Astrocyte of the cerebellum (primary cell): ENCODE measurements around the gene AGBL5.

ENCODE experiments used
- DNase-seq: peaks from one replicate; pipeline ENCODE4 v3.0.0-alpha.2; 2011; ENCODE audit warnings: low read depth
- H3K4me3 ChIP-seq: 2 replicates; pipeline ENCODE4 v1.5.1; 2011; ENCODE audit warnings: mild to moderate bottlenecking, low read depth, low read length, moderate library complexity
- CTCF ChIP-seq: IDR thresholded peaks from 2 replicates; pipeline ENCODE4 v1.5.1; 2012; ENCODE audit warnings: low read length, low read depth, moderate library complexity, mild to moderate bottlenecking; ENCODE audit errors: missing control alignments
- in situ Hi-C: cut with HindIII; loops from 2 replicates; pipeline ENCODE4 v1.10.0; 2017; ENCODE audit warnings: low sequenced_read_pairs

AGBL5 gene

GRCh38 chr2:27089111-27089954 is 37.9 kb downstream of the AGBL5 start:
- DNase-seq, result no peak
- in situ Hi-C loops, result no loop called here
- no peak overlapping the region for H3K4me3 ChIP-seq
- no peak for TF ChIP-seq CTCF

GRCh38 chr2:27091746-27092695 is 40.6 kb downstream of the AGBL5 start:
- no peak for TF ChIP-seq CTCF
- H3K4me3 ChIP-seq, result no peak overlapping the region
- in situ Hi-C loops, result no loop called here
- DNase-seq, result no peak

- DNase-seq, result no peak
- no peak for TF ChIP-seq CTCF
- no peak overlapping the region for H3K4me3 ChIP-seq
- in situ Hi-C loops, result no loop called here
Observed at GRCh38 chr2:27092696-27093429, 41.4 kb downstream of the AGBL5 start.

GRCh38 chr2:27093430-27094352 is 42.2 kb downstream of the AGBL5 start:
- TF ChIP-seq CTCF, result no peak
- no peak for DNase-seq
- H3K4me3 ChIP-seq, result no peak overlapping the region
- in situ Hi-C loops, result no loop called here

- no peak for DNase-seq
- H3K4me3 ChIP-seq, result no peak overlapping the region
- in situ Hi-C loops, result no loop called here
- no peak for TF ChIP-seq CTCF
Observed at GRCh38 chr2:27094353-27094984, 43.0 kb downstream of the AGBL5 start.
